ENCODE measurements around the gene ZC3H18.

GRCh38 chr16:88627531-88628411 is 57.6 kb downstream of the ZC3H18 start:
- TF ChIP-seq TAF1 (IDR thresholded peaks at IDR 0.05; ENCODE audit: borderline replicate concordance, low read depth, low read length), result no peak
- no peak for TF ChIP-seq POLR2AphosphoS5 (IDR thresholded peaks at IDR 0.05; ENCODE audit: low read depth, low read length)

All from GM12892 (cell line).